Spleen (tissue), 11 donors: Measurements from ENCODE around the gene AP3B1. TPM values are rescaled to one million over a fixed set of nuclear protein-coding genes. Genes with fewer than 3 reads are reported as not detected.
A peak's percentile ranks its signal among the peaks of the same experiment; 100 is the strongest.

Source experiments
- DNase-seq: peaks from one replicate; pipeline ENCODE4 v3.0.0-alpha.2; 2020
- H3K27ac ChIP-seq, 8 donors: fragments of 200-600 bp; sonication (generic) in 7 of 8; 1 replicate in 4 of 8; 2 replicates in 4 of 8; pipeline versions ENCODE4 v1.5.0 to v1.8.0; 2016 to 2021; ENCODE audit warnings: inconsistent platforms in 4 of 8, mild to moderate bottlenecking in 4 of 8, moderate library complexity in 1 of 8
- H3K27me3 ChIP-seq, 7 donors: fragments of 200-600 bp; sonication (generic) in 6 of 7; replicated peaks in 1 of 7; 1 replicate in 4 of 7; 2 replicates in 3 of 7; pipeline versions ENCODE4 v1.5.0 to v1.8.0; 2016 to 2021; ENCODE audit warnings: inconsistent platforms in 3 of 7, mild to moderate bottlenecking in 1 of 7
- H3K36me3 ChIP-seq, 6 donors: fragments of 200-600 bp; sonication (generic) in 5 of 6; 1 replicate in 4 of 6; 2 replicates in 2 of 6; pipeline versions ENCODE4 v1.5.0 to v1.8.0; 2016 to 2021; ENCODE audit warnings: inconsistent platforms in 2 of 6
- H3K4me1 ChIP-seq, 6 donors: fragments of 200-600 bp; sonication (generic) in 5 of 6; 1 replicate in 3 of 6; 2 replicates in 3 of 6; pipeline versions ENCODE4 v1.5.0 to v1.8.0; 2016 to 2021; ENCODE audit warnings: inconsistent platforms in 3 of 6
- H3K4me3 ChIP-seq, 8 donors: fragments of 200-600 bp; sonication (generic) in 7 of 8; 1 replicate in 4 of 8; 2 replicates in 4 of 8; pipeline versions ENCODE4 v1.5.0 to v1.8.0; 2016 to 2021; ENCODE audit warnings: inconsistent platforms in 4 of 8, mild to moderate bottlenecking in 4 of 8, moderate library complexity in 2 of 8
- H3K9me3 ChIP-seq, 8 donors: fragments of 200-600 bp; sonication (generic) in 7 of 8; 1 replicate in 4 of 8; 2 replicates in 4 of 8; pipeline versions ENCODE4 v1.5.0 to v1.8.0; 2016 to 2021; ENCODE audit warnings: inconsistent platforms in 4 of 8
- CTCF ChIP-seq, 11 experiments: fragments of 200-600 bp in 7 of 11; fragments of 450-650 bp in 4 of 11; sonication (generic) in 4 of 11; IDR thresholded peaks in 8 of 11; conservative IDR thresholded peaks in 3 of 11; 1 replicate in 7 of 11; 2 replicates in 4 of 11; pipeline versions ENCODE4 v1.4.0 to v1.8.0; 2016 to 2021; ENCODE audit warnings: antibody characterized with exemption in 11 of 11, inconsistent platforms in 4 of 11, mild to moderate bottlenecking in 1 of 11
- POLR2A ChIP-seq, 3 donors: fragments of 450-650 bp; IDR thresholded peaks; one replicate each; pipeline ENCODE4 v1.5.1; 2017; ENCODE audit warnings: antibody characterized with exemption in 3 of 3, mild to moderate bottlenecking in 1 of 3
- POLR2AphosphoS5 ChIP-seq, 3 donors: sonication (generic); formaldehyde crosslinking; IDR thresholded peaks; one replicate each; pipeline ENCODE4 v1.5.1; 2017; ENCODE audit warnings: antibody characterized with exemption in 3 of 3
- WGBS, 5 donors: extraction: QIAGEN DNeasy Blood & Tissue Kit in 3 of 5; methylation state at CpG; one replicate each; pipeline versions ENCODE4 v1.1.5 to v1.1.7; 2013 to 2018; 5-methylcytosine and 5-hydroxymethylcytosine counted together
- intact Hi-C: fragments of 100-400 bp; cut with DNase I; formaldehyde crosslinking; loops from one replicate; pipeline ENCODE4 v1.15.0; 2023; ENCODE audit warnings: low total_unique reads
- polyA plus RNA-seq, 3 donors: library from polyadenylated mRNA; stranded (reverse); fragments of 200-250 nt; gene quantifications; one replicate each; pipeline ENCODE4 v1.2.1, GENCODE V29; 2013
- total RNA-seq, 7 donors: library from RNA; depleted of rRNA in 3 of 7; stranded (reverse); fragments of >200 nt in 3 of 7; fragmentation: NEBNext Ultra II Directional in 4 of 7; extraction: Animal tissue kit (Norgen Biotek cat#: 25700) in 4 of 7; gene quantifications; one replicate each; pipeline versions ENCODE4 v1.1.0 to v1.2.1, GENCODE V29; 2016 to 2021
- donor health status: healthy with polysubstance abuse.
- donor health status: DM: no; HTN: no; CAD: no; lungs with moderate emphysema.
- donor health status: DM: no; HTN: no; CAD: no.
- donor health status: Bipolar disorder and iron deficiency.
- donor health status: healthy.
- donor health status: DM: no; HTN: no; CAD: no.
- donor health status: DM: yes; HTN: yes; CAD: no.

The AP3B1 gene
- total and polyA plus RNA-seq, 10 donors, result 27.9 to 76.2 (median 48.2) TPM

- H3K27ac ChIP-seq, result peak overlapping the region in 3 of 8 donors; percentile 27 to 63 (median 55)
- H3K36me3 ChIP-seq, result peaks cover 0 to 54% (median 14%) of the 10 kb centered on the region in 6 donors
- intact Hi-C loops, result loop anchor here (10.0 kb wide), 1 partner anchor 359 kb away; no protein-coding TSS in a partner anchor
- H3K9me3 ChIP-seq, result no peaks in the 10 kb centered on the region
- no peak for DNase-seq
- H3K4me1 ChIP-seq, result peaks cover 0 to 12% (median 0%) of the 10 kb centered on the region in 6 donors
- no peak for TF ChIP-seq POLR2AphosphoS5 (IDR thresholded peaks at IDR 0.05)
- no peak for TF ChIP-seq CTCF (IDR thresholded peaks at IDR 0.05 in 8 of 11, conservative IDR thresholded peaks at IDR 0.05 in 3 of 11)
- no peak for TF ChIP-seq POLR2A (IDR thresholded peaks at IDR 0.05)
- no peak overlapping the region for H3K4me3 ChIP-seq
- 72 to 82% (median 78%) methylated on average over 5 of the region's 5 CpGs for WGBS, 5 donors
- H3K27me3 ChIP-seq, result no peaks in the 10 kb centered on the region
Measured at GRCh38 chr5:78003450-78003849, 291.0 kb downstream of the AP3B1 start.

GRCh38 chr5:78002690-78003089 lies 291.8 kb downstream of the AP3B1 start:
- intact Hi-C loops, result loop anchor here (10.0 kb wide), 1 partner anchor 358 kb away; no protein-coding TSS in a partner anchor

GRCh38 chr5:78001197-78001596 lies 293.3 kb downstream of the AP3B1 start:
- 72 to 88% (median 77%) methylated on average over 7 of the region's 7 CpGs for WGBS, 5 donors
- no peaks in the 10 kb centered on the region for H3K9me3 ChIP-seq
- TF ChIP-seq POLR2AphosphoS5 (IDR thresholded peaks at IDR 0.05) (no peak), POLR2A (IDR thresholded peaks at IDR 0.05) (no peak), CTCF (IDR thresholded peaks at IDR 0.05 in 8 of 11, conservative IDR thresholded peaks at IDR 0.05 in 3 of 11) (no peak)
- no peak for DNase-seq
- H3K4me3 ChIP-seq, result no peak overlapping the region
- peaks cover 0 to 12% (median 0%) of the 10 kb centered on the region in 6 donors for H3K4me1 ChIP-seq
- intact Hi-C loops, result loop anchor here (10.0 kb wide), 1 partner anchor 356 kb away; no protein-coding TSS in a partner anchor
- no peaks in the 10 kb centered on the region for H3K27me3 ChIP-seq
- no peak overlapping the region for H3K27ac ChIP-seq
- peaks cover 0 to 71% (median 14%) of the 10 kb centered on the region in 6 donors for H3K36me3 ChIP-seq

More at GRCh38 chr5:78002690-78003089, 291.8 kb downstream of the AP3B1 start:
- Histone ChIP-seq H3K27me3 (no peaks in the 10 kb centered on the region), H3K4me1 (peaks cover 0 to 12% (median 0%) of the 10 kb centered on the region in 6 donors), H3K36me3 (peaks cover 0 to 62% (median 14%) of the 10 kb centered on the region in 6 donors), H3K27ac (no peak overlapping the region), H3K4me3 (no peak overlapping the region), H3K9me3 (no peaks in the 10 kb centered on the region)
- DNase-seq, result no peak
- no peak for TF ChIP-seq POLR2AphosphoS5 (IDR thresholded peaks at IDR 0.05)
- no peak for TF ChIP-seq CTCF (IDR thresholded peaks at IDR 0.05 in 8 of 11, conservative IDR thresholded peaks at IDR 0.05 in 3 of 11)
- no peak for TF ChIP-seq POLR2A (IDR thresholded peaks at IDR 0.05)
- WGBS, 5 donors, result 92 to 100% (median 96%) methylated on average over 1 of the region's 1 CpG

GRCh38 chr5:78000191-78000590 lies 294.3 kb downstream of the AP3B1 start:
- intact Hi-C loops, result loop anchor here (10.0 kb wide), 1 partner anchor 355 kb away; no protein-coding TSS in a partner anchor
- no peak overlapping the region for H3K27ac ChIP-seq
- H3K27me3 ChIP-seq, result no peaks in the 10 kb centered on the region
- peaks cover 0 to 12% (median 0%) of the 10 kb centered on the region in 6 donors for H3K4me1 ChIP-seq
- no peaks in the 10 kb centered on the region for H3K9me3 ChIP-seq
- TF ChIP-seq POLR2A (IDR thresholded peaks at IDR 0.05), result no peak
- no peak for TF ChIP-seq CTCF (IDR thresholded peaks at IDR 0.05 in 8 of 11, conservative IDR thresholded peaks at IDR 0.05 in 3 of 11)
- no peak for TF ChIP-seq POLR2AphosphoS5 (IDR thresholded peaks at IDR 0.05)
- 80 to 92% (median 85%) methylated on average over 6 of the region's 6 CpGs for WGBS, 5 donors
- DNase-seq, result no peak
- H3K4me3 ChIP-seq, result no peak overlapping the region
- peaks cover 0 to 76% (median 14%) of the 10 kb centered on the region in 6 donors for H3K36me3 ChIP-seq
